ENCODE measurements around the gene SDE2.
"Not testable (repeated sequence)": the region's sequence is repeated elsewhere in the genome, so short reads cannot be mapped to it uniquely, and the experiment has no call there.

SDE2 gene

GRCh38 chr1:225973158-225973557, 26.0 kb downstream of the SDE2 start:
- no peak for DNase-seq

- DNase-seq: no peak
Measured at GRCh38 chr1:225972344-225973152, 26.6 kb downstream of the SDE2 start.

GRCh38 chr1:225970592-225971157, 28.5 kb downstream of the SDE2 start:
- not testable (repeated sequence) for DNase-seq

GRCh38 chr1:225969751-225970150, 29.4 kb downstream of the SDE2 start:
- not testable (repeated sequence) for DNase-seq

- no peak for DNase-seq
Measured at GRCh38 chr1:225965231-225965630, 33.9 kb downstream of the SDE2 start.

GRCh38 chr1:225963735-225964530, 35.2 kb downstream of the SDE2 start:
- DNase-seq: no peak

GRCh38 chr1:225962440-225962975, 36.6 kb downstream of the SDE2 start:
- DNase-seq: peak; percentile 71 to 83

GRCh38 chr1:225961659-225962439, 37.3 kb downstream of the SDE2 start:
- no peak for DNase-seq

GRCh38 chr1:225958041-225958440, 41.1 kb downstream of the SDE2 start:
- no peak for DNase-seq

GRCh38 chr1:225954753-225955152, 44.4 kb downstream of the SDE2 start:
- DNase-seq: no peak

GRCh38 chr1:225953315-225953714, 45.8 kb downstream of the SDE2 start:
- DNase-seq: no peak

GRCh38 chr1:225950905-225951497, 48.1 kb downstream of the SDE2 start:
- no peak for DNase-seq

GRCh38 chr1:225949041-225949440, 50.1 kb downstream of the SDE2 start:
- no peak for DNase-seq

GRCh38 chr1:225946803-225947202, 52.3 kb downstream of the SDE2 start:
- DNase-seq: no peak

- no peak for DNase-seq
Measured at GRCh38 chr1:225946082-225946620, 53.0 kb downstream of the SDE2 start.

- DNase-seq: no peak
Measured at GRCh38 chr1:225945564-225945963, 53.6 kb downstream of the SDE2 start.

- DNase-seq: no peak
Measured at GRCh38 chr1:225944951-225945350, 54.2 kb downstream of the SDE2 start.

- DNase-seq: no peak
Measured at GRCh38 chr1:225944387-225944786, 54.8 kb downstream of the SDE2 start.

- no peak for DNase-seq
Measured at GRCh38 chr1:225943582-225943981, 55.6 kb downstream of the SDE2 start.

- DNase-seq: no peak
Measured at GRCh38 chr1:225942574-225942973, 56.6 kb downstream of the SDE2 start.

- no peak for DNase-seq
Measured at GRCh38 chr1:225941942-225942222, 57.3 kb downstream of the SDE2 start.
